Measurements from ENCODE around the gene TAF3. TPM values are rescaled to one million over a fixed set of nuclear protein-coding genes. Genes with fewer than 3 reads are reported as not detected.

The TAF3 gene
- total and polyA plus RNA-seq, 2 donors (not counting 1 experiment from before 2014, with no cell fraction given): 7.0 to 20.1 TPM

DNA sequence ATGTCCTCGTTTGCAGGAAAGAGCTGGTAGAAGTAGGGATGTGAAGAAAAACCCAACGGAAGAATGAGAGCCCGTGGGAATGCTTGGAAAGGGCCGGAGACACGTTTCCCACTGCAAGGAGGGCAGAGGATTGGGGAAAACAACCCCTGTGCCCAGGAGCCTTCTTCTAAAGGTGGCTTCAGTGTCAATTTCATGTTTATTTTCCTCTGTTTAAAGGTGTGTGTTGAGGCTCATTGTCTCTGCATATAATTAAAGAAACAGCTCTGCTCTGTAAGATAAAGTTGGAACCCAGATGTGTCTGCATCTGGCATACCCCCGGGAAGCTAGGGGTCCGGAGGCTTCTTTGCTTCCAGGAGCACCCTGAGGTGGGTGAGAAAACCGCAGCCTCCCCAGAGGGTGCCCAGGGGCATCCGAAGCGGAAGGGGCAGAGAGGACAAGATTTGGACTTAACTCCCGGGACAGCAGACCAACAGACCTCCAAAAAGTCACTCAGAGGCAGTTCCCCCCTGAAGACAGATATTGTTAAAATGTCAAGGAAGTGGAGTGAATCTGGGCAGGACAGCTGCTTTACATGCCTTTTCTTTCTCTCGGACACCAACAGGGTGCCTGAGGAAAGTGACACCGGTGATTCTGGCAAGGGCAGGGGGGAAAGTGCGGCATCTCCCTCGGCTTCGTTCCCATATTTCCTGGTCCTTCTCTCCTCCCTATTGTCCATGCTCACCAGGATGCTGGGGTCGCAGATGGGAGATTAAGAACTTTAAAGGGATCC lies 227.6 kb downstream of the TAF3 start:
- Histone ChIP-seq H3K36me3 (replicated peaks in 1 of 2; ENCODE audit: control extremely low read depth in 1 of 2, control insufficient read depth in 1 of 2, extremely low read depth in 1 of 2, insufficient read depth in 2 of 2, low read length in 1 of 2) (no peaks in the 10 kb centered on the region), H3K27me3 (replicated peaks in 1 of 4; ENCODE audit: control extremely low read depth in 1 of 4, control insufficient read depth in 3 of 4, insufficient read depth in 4 of 4, low read length in 3 of 4) (peaks cover 0 to 99% (median 77%) of the 10 kb centered on the region in 4 experiments), H3K9me3 (ENCODE audit: control extremely low read depth in 1 of 3, control insufficient read depth in 2 of 3, insufficient read depth in 1 of 3, low read length in 2 of 3) (peaks cover 0 to 72% (median 2%) of the 10 kb centered on the region in 3 donors), H2AFZ (ENCODE audit: insufficient read depth, low read depth, low read length, poor library complexity, severe bottlenecking) (no peak overlapping the region), H3K27ac (ENCODE audit: low read length in 2 of 2) (no peak overlapping the region), H3K4me2 (replicated peaks; ENCODE audit: low read depth, low read length, poor library complexity, severe bottlenecking) (peak overlapping the region; percentile 23), H3K79me2 (ENCODE audit: control insufficient read depth, insufficient read depth, low read length) (no peaks in the 10 kb centered on the region), H3K4me3 (ENCODE audit: control extremely low read depth in 1 of 5, extremely low read depth in 1 of 5, insufficient read depth in 1 of 5, low read depth in 2 of 5, low read length in 4 of 5) (no peak overlapping the region), H3K9ac (ENCODE audit: low read length) (no peak overlapping the region), H3K4me1 (ENCODE audit: control insufficient read depth in 2 of 2, insufficient read depth in 2 of 2, low read length in 2 of 2) (peaks cover 67 to 87% of the 10 kb centered on the region in 2 donors), H4K20me1 (ENCODE audit: control insufficient read depth, insufficient read depth, low read length, poor library complexity, severe bottlenecking) (no peaks in the 10 kb centered on the region)
- Mint-ChIP-seq H3K9me3 (ENCODE audit: insufficient read depth) (peaks cover 4% of the 10 kb centered on the region), H3K27ac (no peak overlapping the region), H3K27me3 (peaks cover 79% of the 10 kb centered on the region), H3K4me3 (peak overlapping the region; percentile 45), H3K4me1 (peaks cover 54% of the 10 kb centered on the region)
- 16% methylated on average over 8 of the region's 17 CpGs for WGBS (ENCODE audit: insufficient coverage)
- intact Hi-C loops (cut with micrococcal nuclease): no loop called here
- DNase-seq (peak; percentile 37), ATAC-seq (ENCODE audit: low read depth) (no peak)
- POLR2A ChIA-PET: no interaction called here
- CTCF ChIA-PET: no interaction called here
- TF ChIP-seq, protein P1, sequence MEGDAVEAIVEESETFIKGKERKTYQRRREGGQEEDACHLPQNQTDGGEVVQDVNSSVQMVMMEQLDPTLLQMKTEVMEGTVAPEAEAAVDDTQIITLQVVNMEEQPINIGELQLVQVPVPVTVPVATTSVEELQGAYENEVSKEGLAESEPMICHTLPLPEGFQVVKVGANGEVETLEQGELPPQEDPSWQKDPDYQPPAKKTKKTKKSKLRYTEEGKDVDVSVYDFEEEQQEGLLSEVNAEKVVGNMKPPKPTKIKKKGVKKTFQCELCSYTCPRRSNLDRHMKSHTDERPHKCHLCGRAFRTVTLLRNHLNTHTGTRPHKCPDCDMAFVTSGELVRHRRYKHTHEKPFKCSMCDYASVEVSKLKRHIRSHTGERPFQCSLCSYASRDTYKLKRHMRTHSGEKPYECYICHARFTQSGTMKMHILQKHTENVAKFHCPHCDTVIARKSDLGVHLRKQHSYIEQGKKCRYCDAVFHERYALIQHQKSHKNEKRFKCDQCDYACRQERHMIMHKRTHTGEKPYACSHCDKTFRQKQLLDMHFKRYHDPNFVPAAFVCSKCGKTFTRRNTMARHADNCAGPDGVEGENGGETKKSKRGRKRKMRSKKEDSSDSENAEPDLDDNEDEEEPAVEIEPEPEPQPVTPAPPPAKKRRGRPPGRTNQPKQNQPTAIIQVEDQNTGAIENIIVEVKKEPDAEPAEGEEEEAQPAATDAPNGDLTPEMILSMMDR (IDR thresholded peaks at IDR 0.05): no peak
- no peak for TF ChIP-seq EZH2 (IDR thresholded peaks at IDR 0.05; ENCODE audit: borderline replicate concordance, insufficient read depth, low read depth, low read length, poor library complexity, severe bottlenecking)
